HepG2 (cell line): Measurements from ENCODE around the gene KANK3. TPM values are rescaled to one million over a fixed set of nuclear protein-coding genes. Genes with fewer than 3 reads are reported as not detected.

Experiments used
- BCL6 ChIP-seq: IDR thresholded peaks from 2 replicates; pipeline ENCODE4 v1.6.1; 2016; ENCODE audit warnings: missing genetic modification reagents, missing compliant biosample characterization
- FOXO1 ChIP-seq: sonication (generic); formaldehyde crosslinking; IDR thresholded peaks from 2 replicates; pipeline ENCODE4 v1.4.0; 2020; ENCODE audit warnings: missing genetic modification reagents
- GFI1 ChIP-seq: sonication (generic); formaldehyde crosslinking; IDR thresholded peaks from 2 replicates; pipeline ENCODE4 v1.5.0; 2020; ENCODE audit warnings: missing genetic modification reagents, mild to moderate bottlenecking, borderline replicate concordance
- ZBTB3 ChIP-seq: sonication (generic); formaldehyde crosslinking; IDR thresholded peaks from 2 replicates; pipeline ENCODE4 v1.4.0; 2020; ENCODE audit warnings: low read depth, mild to moderate bottlenecking, moderate library complexity, missing genetic modification reagents, borderline replicate concordance
- ZBTB38 ChIP-seq: sonication (generic); formaldehyde crosslinking; IDR thresholded peaks from 2 replicates; pipeline ENCODE4 v1.5.1; 2020; ENCODE audit warnings: mild to moderate bottlenecking, missing genetic modification reagents
- ZFY ChIP-seq: sonication (generic); formaldehyde crosslinking; IDR thresholded peaks from 2 replicates; pipeline ENCODE4 v1.4.0; 2020; ENCODE audit warnings: missing genetic modification reagents
- ZMYM3 ChIP-seq: sonication (generic); formaldehyde crosslinking; IDR thresholded peaks from 2 replicates; pipeline ENCODE4 v1.5.1; 2020; ENCODE audit warnings: mild to moderate bottlenecking, missing genetic modification reagents
- ZNF180 ChIP-seq: sonication (generic); formaldehyde crosslinking; IDR thresholded peaks from 2 replicates; pipeline ENCODE4 v1.4.0; 2020; ENCODE audit warnings: low read depth, missing genetic modification reagents, borderline replicate concordance
- ZNF432 ChIP-seq: sonication (generic); formaldehyde crosslinking; IDR thresholded peaks from 2 replicates; pipeline ENCODE4 v1.5.0; 2020; ENCODE audit warnings: missing genetic modification reagents, mild to moderate bottlenecking, borderline replicate concordance
- ZNF546 ChIP-seq: sonication (generic); formaldehyde crosslinking; conservative IDR thresholded peaks from 2 replicates; pipeline ENCODE4 v1.8.1; 2023; ENCODE audit warnings: mild to moderate bottlenecking, missing genetic modification reagents
- ZNF839 ChIP-seq: sonication (generic); formaldehyde crosslinking; IDR thresholded peaks from 2 replicates; pipeline ENCODE4 v1.4.0; 2020; ENCODE audit warnings: missing genetic modification reagents, mild to moderate bottlenecking, borderline replicate concordance
- ZNF879 ChIP-seq: sonication (generic); formaldehyde crosslinking; IDR thresholded peaks from 2 replicates; pipeline ENCODE4 v1.8.1; 2023; ENCODE audit warnings: missing genetic modification reagents
- polyA plus RNA-seq, 8 experiments: library from polyadenylated mRNA; depleted of rRNA in 3 of 8; stranded (reverse) in 7 of 8; unstranded in 1 of 8; fragments of >200 nt; fragmentation: Illumina TruSeq in 4 of 8; extraction: Trizol in 4 of 8; gene quantifications; 2 replicates each; pipeline versions ENCODE4 v1.2.1 to v1.2.3, GENCODE V29; 2011 to 2016; ENCODE audit warnings: low read depth in 4 of 8, missing spikeins in 1 of 8, mixed read lengths in 1 of 8; ENCODE audit not compliant: insufficient read depth in 1 of 8
- total RNA-seq, 5 experiments: library from RNA; depleted of rRNA; stranded (reverse); fragments of >200 nt; fragmentation: Illumina TruSeq; extraction: Trizol; gene quantifications; 2 replicates each; pipeline ENCODE4 v1.2.3, GENCODE V29; 2016; ENCODE audit warnings: low read depth in 1 of 5
- TF ChIP-seq, protein P1 (sequence below): sonication (generic); formaldehyde crosslinking; IDR thresholded peaks from 2 replicates; pipeline ENCODE4 v1.8.0; 2022; ENCODE audit warnings: missing genetic modification reagents, low read depth, mild to moderate bottlenecking, borderline replicate concordance
- TF ChIP-seq, protein P2 (sequence below): sonication (generic); formaldehyde crosslinking; IDR thresholded peaks from 2 replicates; pipeline ENCODE4 v1.4.0; 2020; ENCODE audit warnings: mild to moderate bottlenecking, missing genetic modification reagents
- TF ChIP-seq, protein P3 (sequence below): sonication (generic); formaldehyde crosslinking; IDR thresholded peaks from 2 replicates; pipeline ENCODE4 v1.4.0; 2020; ENCODE audit warnings: missing genetic modification reagents
- TF ChIP-seq, protein P4 (sequence below): sonication (generic); formaldehyde crosslinking; IDR thresholded peaks from 2 replicates; pipeline ENCODE4 v1.5.0; 2020; ENCODE audit warnings: mild to moderate bottlenecking, missing genetic modification reagents
- TF ChIP-seq, protein P5 (sequence below): sonication (generic); formaldehyde crosslinking; IDR thresholded peaks from 2 replicates; pipeline ENCODE4 v1.4.0; 2020; ENCODE audit warnings: missing genetic modification reagents, low read depth, mild to moderate bottlenecking, borderline replicate concordance

KANK3 gene
- total and polyA plus RNA-seq, 2 of the 13 experiments (the other 11 are each of a cell fraction or from before 2014, with no cell fraction given), result 0.15 to 0.20 TPM

DNA sequence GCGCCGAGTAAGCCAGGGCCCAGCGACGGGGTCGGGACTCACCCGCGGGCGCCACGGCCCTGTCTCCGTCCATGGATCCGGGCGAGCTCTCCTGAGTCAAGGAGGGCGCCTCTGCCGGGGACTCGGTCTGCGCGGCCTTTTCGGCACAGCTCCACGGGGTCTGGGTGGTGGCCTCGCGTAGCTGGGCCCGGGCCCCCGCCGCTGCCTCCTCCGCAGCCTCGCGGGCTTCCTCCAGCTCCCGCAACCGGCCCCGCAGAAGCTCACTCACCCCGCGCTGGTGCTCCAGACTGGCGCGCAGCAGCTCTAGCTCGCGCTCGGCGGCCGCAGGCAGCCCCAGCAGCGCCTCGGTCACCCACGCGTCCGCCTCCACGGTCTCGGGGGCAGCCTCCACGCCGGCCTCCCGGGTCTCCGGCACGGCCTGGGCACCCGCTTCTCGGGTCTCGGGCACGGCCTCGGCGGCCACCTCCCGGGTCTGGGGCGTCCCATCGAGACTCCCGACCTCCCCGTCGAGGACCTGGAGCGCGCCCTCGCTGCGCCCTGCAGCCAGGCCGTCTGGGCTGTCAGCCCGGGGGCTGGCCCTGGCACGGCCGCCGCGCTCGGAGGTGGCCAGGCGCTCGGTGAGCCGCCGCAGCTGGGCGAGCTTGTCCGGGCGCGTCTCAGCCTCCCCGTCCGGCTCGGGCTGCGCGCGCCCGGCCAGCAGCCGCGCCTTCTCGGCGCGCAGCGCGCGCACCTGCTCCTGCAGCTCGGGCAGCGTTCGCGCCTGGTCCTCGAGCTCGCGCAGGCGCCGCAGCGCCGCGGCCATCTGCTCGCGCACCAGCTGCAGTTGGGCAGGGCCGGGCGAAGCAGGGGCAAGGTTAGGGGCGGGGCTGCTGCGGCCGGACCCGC, 8.4 kb downstream of the KANK3 start (continued):
- TF ChIP-seq, protein P1, sequence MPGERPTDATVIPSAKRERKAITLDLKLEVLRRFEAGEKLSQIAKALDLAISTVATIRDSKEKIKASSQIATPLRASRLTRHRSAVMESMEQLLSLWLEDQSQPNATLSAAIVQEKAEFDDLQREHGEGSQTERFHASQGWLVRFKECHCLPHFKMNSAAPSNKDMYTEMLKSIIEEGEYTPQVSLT (CRISPR knock-in tag), result no peak
- TF ChIP-seq, protein P2, sequence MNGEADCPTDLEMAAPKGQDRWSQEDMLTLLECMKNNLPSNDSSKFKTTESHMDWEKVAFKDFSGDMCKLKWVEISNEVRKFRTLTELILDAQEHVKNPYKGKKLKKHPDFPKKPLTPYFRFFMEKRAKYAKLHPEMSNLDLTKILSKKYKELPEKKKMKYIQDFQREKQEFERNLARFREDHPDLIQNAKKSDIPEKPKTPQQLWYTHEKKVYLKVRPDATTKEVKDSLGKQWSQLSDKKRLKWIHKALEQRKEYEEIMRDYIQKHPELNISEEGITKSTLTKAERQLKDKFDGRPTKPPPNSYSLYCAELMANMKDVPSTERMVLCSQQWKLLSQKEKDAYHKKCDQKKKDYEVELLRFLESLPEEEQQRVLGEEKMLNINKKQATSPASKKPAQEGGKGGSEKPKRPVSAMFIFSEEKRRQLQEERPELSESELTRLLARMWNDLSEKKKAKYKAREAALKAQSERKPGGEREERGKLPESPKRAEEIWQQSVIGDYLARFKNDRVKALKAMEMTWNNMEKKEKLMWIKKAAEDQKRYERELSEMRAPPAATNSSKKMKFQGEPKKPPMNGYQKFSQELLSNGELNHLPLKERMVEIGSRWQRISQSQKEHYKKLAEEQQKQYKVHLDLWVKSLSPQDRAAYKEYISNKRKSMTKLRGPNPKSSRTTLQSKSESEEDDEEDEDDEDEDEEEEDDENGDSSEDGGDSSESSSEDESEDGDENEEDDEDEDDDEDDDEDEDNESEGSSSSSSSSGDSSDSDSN (CRISPR knock-in tag), result peak; percentile 29; the same call in 1 of the 2 replicates
- TF ChIP-seq FOXO1 (CRISPR knock-in tag) (no peak), BCL6 (CRISPR knock-in tag) (no peak), ZNF546 (CRISPR knock-in tag) (no peak), ZBTB3 (CRISPR knock-in tag) (no peak), ZFY (CRISPR knock-in tag) (0 out of 2 replicates have a peak, but pooled peaks have one; percentile 5), ZMYM3 (CRISPR knock-in tag) (no peak), ZNF879 (CRISPR knock-in tag) (no peak), ZNF180 (CRISPR knock-in tag) (no peak), ZNF432 (no peak), GFI1 (CRISPR knock-in tag) (no peak), ZBTB38 (CRISPR knock-in tag) (no peak), ZNF839 (CRISPR knock-in tag) (no peak)
- TF ChIP-seq, protein P3, sequence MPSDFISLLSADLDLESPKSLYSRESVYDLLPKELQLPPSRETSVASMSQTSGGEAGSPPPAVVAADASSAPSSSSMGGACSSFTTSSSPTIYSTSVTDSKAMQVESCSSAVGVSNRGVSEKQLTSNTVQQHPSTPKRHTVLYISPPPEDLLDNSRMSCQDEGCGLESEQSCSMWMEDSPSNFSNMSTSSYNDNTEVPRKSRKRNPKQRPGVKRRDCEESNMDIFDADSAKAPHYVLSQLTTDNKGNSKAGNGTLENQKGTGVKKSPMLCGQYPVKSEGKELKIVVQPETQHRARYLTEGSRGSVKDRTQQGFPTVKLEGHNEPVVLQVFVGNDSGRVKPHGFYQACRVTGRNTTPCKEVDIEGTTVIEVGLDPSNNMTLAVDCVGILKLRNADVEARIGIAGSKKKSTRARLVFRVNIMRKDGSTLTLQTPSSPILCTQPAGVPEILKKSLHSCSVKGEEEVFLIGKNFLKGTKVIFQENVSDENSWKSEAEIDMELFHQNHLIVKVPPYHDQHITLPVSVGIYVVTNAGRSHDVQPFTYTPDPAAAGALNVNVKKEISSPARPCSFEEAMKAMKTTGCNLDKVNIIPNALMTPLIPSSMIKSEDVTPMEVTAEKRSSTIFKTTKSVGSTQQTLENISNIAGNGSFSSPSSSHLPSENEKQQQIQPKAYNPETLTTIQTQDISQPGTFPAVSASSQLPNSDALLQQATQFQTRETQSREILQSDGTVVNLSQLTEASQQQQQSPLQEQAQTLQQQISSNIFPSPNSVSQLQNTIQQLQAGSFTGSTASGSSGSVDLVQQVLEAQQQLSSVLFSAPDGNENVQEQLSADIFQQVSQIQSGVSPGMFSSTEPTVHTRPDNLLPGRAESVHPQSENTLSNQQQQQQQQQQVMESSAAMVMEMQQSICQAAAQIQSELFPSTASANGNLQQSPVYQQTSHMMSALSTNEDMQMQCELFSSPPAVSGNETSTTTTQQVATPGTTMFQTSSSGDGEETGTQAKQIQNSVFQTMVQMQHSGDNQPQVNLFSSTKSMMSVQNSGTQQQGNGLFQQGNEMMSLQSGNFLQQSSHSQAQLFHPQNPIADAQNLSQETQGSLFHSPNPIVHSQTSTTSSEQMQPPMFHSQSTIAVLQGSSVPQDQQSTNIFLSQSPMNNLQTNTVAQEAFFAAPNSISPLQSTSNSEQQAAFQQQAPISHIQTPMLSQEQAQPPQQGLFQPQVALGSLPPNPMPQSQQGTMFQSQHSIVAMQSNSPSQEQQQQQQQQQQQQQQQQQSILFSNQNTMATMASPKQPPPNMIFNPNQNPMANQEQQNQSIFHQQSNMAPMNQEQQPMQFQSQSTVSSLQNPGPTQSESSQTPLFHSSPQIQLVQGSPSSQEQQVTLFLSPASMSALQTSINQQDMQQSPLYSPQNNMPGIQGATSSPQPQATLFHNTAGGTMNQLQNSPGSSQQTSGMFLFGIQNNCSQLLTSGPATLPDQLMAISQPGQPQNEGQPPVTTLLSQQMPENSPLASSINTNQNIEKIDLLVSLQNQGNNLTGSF, result no peak
- TF ChIP-seq, protein P4, sequence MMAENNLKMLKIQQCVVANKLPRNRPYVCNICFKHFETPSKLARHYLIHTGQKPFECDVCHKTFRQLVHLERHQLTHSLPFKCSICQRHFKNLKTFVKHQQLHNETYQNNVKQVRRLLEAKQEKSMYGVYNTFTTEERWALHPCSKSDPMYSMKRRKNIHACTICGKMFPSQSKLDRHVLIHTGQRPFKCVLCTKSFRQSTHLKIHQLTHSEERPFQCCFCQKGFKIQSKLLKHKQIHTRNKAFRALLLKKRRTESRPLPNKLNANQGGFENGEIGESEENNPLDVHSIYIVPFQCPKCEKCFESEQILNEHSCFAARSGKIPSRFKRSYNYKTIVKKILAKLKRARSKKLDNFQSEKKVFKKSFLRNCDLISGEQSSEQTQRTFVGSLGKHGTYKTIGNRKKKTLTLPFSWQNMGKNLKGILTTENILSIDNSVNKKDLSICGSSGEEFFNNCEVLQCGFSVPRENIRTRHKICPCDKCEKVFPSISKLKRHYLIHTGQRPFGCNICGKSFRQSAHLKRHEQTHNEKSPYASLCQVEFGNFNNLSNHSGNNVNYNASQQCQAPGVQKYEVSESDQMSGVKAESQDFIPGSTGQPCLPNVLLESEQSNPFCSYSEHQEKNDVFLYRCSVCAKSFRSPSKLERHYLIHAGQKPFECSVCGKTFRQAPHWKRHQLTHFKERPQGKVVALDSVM (CRISPR knock-in tag), result 0 out of 2 replicates have a peak, but pooled peaks have one; percentile 36
- TF ChIP-seq, protein P5, sequence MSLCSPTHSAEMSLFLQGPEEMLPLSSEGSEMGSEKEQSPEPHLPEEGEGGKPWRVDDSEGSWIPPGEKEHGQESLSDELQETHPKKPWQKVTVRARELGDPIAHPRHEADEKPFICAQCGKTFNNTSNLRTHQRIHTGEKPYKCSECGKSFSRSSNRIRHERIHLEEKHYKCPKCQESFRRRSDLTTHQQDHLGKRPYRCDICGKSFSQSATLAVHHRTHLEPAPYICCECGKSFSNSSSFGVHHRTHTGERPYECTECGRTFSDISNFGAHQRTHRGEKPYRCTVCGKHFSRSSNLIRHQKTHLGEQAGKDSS (CRISPR knock-in tag), result no peak
